ENCODE data around the gene ZNRF2.
A peak's percentile ranks its signal among the peaks of the same experiment; 100 is the strongest.

ZNRF2 gene

GRCh38 chr7:30405179-30405578 is 120.8 kb downstream of the ZNRF2 start:
- no peak for DNase-seq (ENCODE audit: low spot score)

GRCh38 chr7:30406664-30407425 is 122.4 kb downstream of the ZNRF2 start:
- no peak for DNase-seq (ENCODE audit: low spot score)

More at GRCh38 chr7:30405179-30405578, 120.8 kb downstream of the ZNRF2 start:
- no peak for TF ChIP-seq CTCF (IDR thresholded peaks at IDR 0.05; ENCODE audit: extremely low read depth, missing control alignments)

GRCh38 chr7:30411173-30411572 is 126.8 kb downstream of the ZNRF2 start:
- no peak for TF ChIP-seq CTCF (IDR thresholded peaks at IDR 0.05; ENCODE audit: extremely low read depth, missing control alignments)
- no peak for DNase-seq (ENCODE audit: low spot score)

More at GRCh38 chr7:30406664-30407425, 122.4 kb downstream of the ZNRF2 start:
- no peak for TF ChIP-seq CTCF (IDR thresholded peaks at IDR 0.05; ENCODE audit: extremely low read depth, missing control alignments)

GRCh38 chr7:30411897-30412296 is 127.5 kb downstream of the ZNRF2 start:
- DNase-seq (ENCODE audit: low spot score), result no peak
- TF ChIP-seq CTCF (IDR thresholded peaks at IDR 0.05; ENCODE audit: extremely low read depth, missing control alignments), result no peak

GRCh38 chr7:30412782-30413504 is 128.5 kb downstream of the ZNRF2 start:
- TF ChIP-seq CTCF (IDR thresholded peaks at IDR 0.05; ENCODE audit: extremely low read depth, missing control alignments), result peak; percentile 30
- DNase-seq (ENCODE audit: low spot score), result peak; percentile 59

- no peak for TF ChIP-seq CTCF (IDR thresholded peaks at IDR 0.05; ENCODE audit: extremely low read depth, missing control alignments)
- no peak for DNase-seq (ENCODE audit: low spot score)
These were observed 129.5 kb downstream of the ZNRF2 start for GRCh38 chr7:30413864-30414263.
